Keratinocyte (primary cell): ENCODE data around the gene SIGLEC11. TPM values are rescaled to one million over a fixed set of nuclear protein-coding genes. Genes with fewer than 3 reads are reported as not detected.

Experiments used
- DNase-seq: peaks from one replicate; pipeline ENCODE4 v3.0.0-alpha.2; 2011; ENCODE audit warnings: low read depth, missing footprints, low spot score
- FAIRE-seq: peaks from 2 replicates; lab custom pipeline; 2011; peaks lifted over from hg19 to GRCh38; lab: Jason Lieb, UNC
- H2AFZ ChIP-seq: 2 replicates; pipeline ENCODE4 v1.6.0; 2012; ENCODE audit warnings: low read length, control low read depth, inconsistent platforms; ENCODE audit not compliant: control insufficient read depth
- H3K27ac ChIP-seq: 2 replicates; pipeline ENCODE4 v1.5.1; 2011; ENCODE audit warnings: low read length; ENCODE audit not compliant: control insufficient read depth, insufficient read depth
- H3K27me3 ChIP-seq: 3 replicates; pipeline ENCODE4 v1.6.0; 2011; ENCODE audit warnings: low read length; ENCODE audit not compliant: control insufficient read depth, insufficient read depth; ENCODE audit errors: extremely low read depth
- H3K36me3 ChIP-seq, 2 experiments: 2 replicates in 1 of 2; 3 replicates in 1 of 2; pipeline ENCODE4 v1.5.1; 2011; ENCODE audit warnings: low read length in 2 of 2, mild to moderate bottlenecking in 1 of 2; ENCODE audit not compliant: control insufficient read depth in 2 of 2, insufficient read depth in 2 of 2; ENCODE audit errors: extremely low read depth in 1 of 2
- H3K4me1 ChIP-seq: 3 replicates; pipeline ENCODE4 v1.5.1; 2011; ENCODE audit warnings: low read length; ENCODE audit not compliant: control insufficient read depth, insufficient read depth; ENCODE audit errors: extremely low read depth
- H3K4me2 ChIP-seq: 3 replicates; pipeline ENCODE4 v1.6.0; 2011; ENCODE audit warnings: low read depth, low read length; ENCODE audit not compliant: control insufficient read depth, insufficient read depth; ENCODE audit errors: extremely low read depth
- H3K4me3 ChIP-seq, 3 experiments: fragments of 200-600 bp in 1 of 3; sonication (generic) in 1 of 3; 2 replicates in 2 of 3; 3 replicates in 1 of 3; pipeline ENCODE4 v1.5.1; 2011 to 2016; ENCODE audit warnings: low read length in 3 of 3, mild to moderate bottlenecking in 3 of 3, control low read depth in 2 of 3, inconsistent platforms in 1 of 3, low read depth in 1 of 3, mixed read lengths in 1 of 3, mixed run types in 1 of 3, moderate library complexity in 1 of 3; ENCODE audit not compliant: control insufficient read depth in 2 of 3, insufficient read depth in 2 of 3; ENCODE audit errors: extremely low read depth in 1 of 3
- H3K79me2 ChIP-seq: 2 replicates; pipeline ENCODE4 v1.6.0; 2012; ENCODE audit warnings: low read length; ENCODE audit not compliant: control insufficient read depth, insufficient read depth
- H3K9ac ChIP-seq: 3 replicates; pipeline ENCODE4 v1.6.0; 2011; ENCODE audit warnings: low read length; ENCODE audit not compliant: control insufficient read depth, insufficient read depth; ENCODE audit errors: extremely low read depth
- H3K9me1 ChIP-seq: 3 replicates; pipeline ENCODE4 v1.6.0; 2011; ENCODE audit warnings: low read length; ENCODE audit not compliant: control insufficient read depth, insufficient read depth; ENCODE audit errors: extremely low read depth
- H3K9me3 ChIP-seq: 2 replicates; pipeline ENCODE4 v1.5.1; 2012; ENCODE audit warnings: low read depth, low read length; ENCODE audit not compliant: control insufficient read depth
- H4K20me1 ChIP-seq: 3 replicates; pipeline ENCODE4 v1.6.0; 2011; ENCODE audit warnings: low read length; ENCODE audit not compliant: control insufficient read depth, insufficient read depth; ENCODE audit errors: extremely low read depth
- CTCF ChIP-seq, 3 experiments: IDR thresholded peaks in 1 of 3; conservative IDR thresholded peaks in 1 of 3; optimal IDR thresholded peaks in 1 of 3; 2 replicates in 2 of 3; 3 replicates in 1 of 3; pipeline versions ENCODE3 to v1.5.1; 2011; ENCODE audit warnings: low read length in 3 of 3, mild to moderate bottlenecking in 3 of 3, moderate library complexity in 2 of 3, control low read depth in 1 of 3, inconsistent platforms in 1 of 3; ENCODE audit not compliant: insufficient read depth in 2 of 3; ENCODE audit errors: extremely low read depth in 1 of 3
- EZH2 ChIP-seq: IDR thresholded peaks from one replicate; pipeline ENCODE4 v1.6.1; 2012; ENCODE audit warnings: inconsistent platforms, mild to moderate bottlenecking, low read length, moderate library complexity
- dilution Hi-C: fragments of 300-500 bp; cut with MboI; formaldehyde crosslinking; loops from one replicate; pipeline ENCODE4 v1.7.0; 2020; ENCODE audit warnings: low sequenced_read_pairs; ENCODE audit not compliant: extremely low pct_ligation_motif_present
- polyA plus RNA-seq, 5 experiments: library from polyadenylated mRNA; depleted of rRNA in 3 of 5; stranded (reverse) in 3 of 5; stranded (forward) in 1 of 5; unstranded in 1 of 5; fragments of >200 nt; gene quantifications; 1 replicate in 1 of 5; 2 replicates in 3 of 5; 3 replicates in 1 of 5; pipeline versions ENCODE4 v1.2.1 to v1.2.3, GENCODE V29; 2011 to 2012; ENCODE audit warnings: missing spikeins in 2 of 5, low read depth in 1 of 5, low replicate concordance in 1 of 5

Gene SIGLEC11
- polyA plus RNA-seq, 1 donor (not counting 4 experiments of a cell fraction or from before 2014, with no cell fraction given), result not detected

GRCh38 chr19:49986354-49986753 lies 25.4 kb upstream of the SIGLEC11 start:
- dilution Hi-C loops, result no loop called here
- Histone ChIP-seq H3K9me1 (no peaks in the 10 kb centered on the region), H3K9ac (no peak overlapping the region), H3K4me3 (no peak overlapping the region), H3K4me2 (no peak overlapping the region), H3K27me3 (no peaks in the 10 kb centered on the region), H3K4me1 (no peaks in the 10 kb centered on the region), H3K36me3 (peaks cover 8 to 19% of the 10 kb centered on the region in 2 experiments), H3K79me2 (no peaks in the 10 kb centered on the region), H3K9me3 (no peaks in the 10 kb centered on the region), H4K20me1 (peaks cover 14% of the 10 kb centered on the region), H3K27ac (no peak overlapping the region), H2AFZ (no peak overlapping the region)
- TF ChIP-seq CTCF (optimal IDR thresholded peaks at IDR 0.05 in 1 of 3, IDR thresholded peaks at IDR 0.05 in 1 of 3, conservative IDR thresholded peaks at IDR 0.05 in 1 of 3; ENCODE audit: extremely low read depth in 1 of 3, insufficient read depth in 2 of 3, low read length in 3 of 3) (no peak), EZH2 (no peak)
- DNase-seq (no peak), FAIRE-seq (no peak)

GRCh38 chr19:49985871-49986270 lies 24.9 kb upstream of the SIGLEC11 start:
- Histone ChIP-seq H3K36me3 (peaks cover 8 to 17% of the 10 kb centered on the region in 2 experiments), H3K4me1 (no peaks in the 10 kb centered on the region), H3K27me3 (no peaks in the 10 kb centered on the region), H3K79me2 (no peaks in the 10 kb centered on the region), H3K9me3 (no peaks in the 10 kb centered on the region), H3K9me1 (no peaks in the 10 kb centered on the region), H4K20me1 (peaks cover 14% of the 10 kb centered on the region), H2AFZ (no peak overlapping the region), H3K27ac (no peak overlapping the region), H3K4me2 (no peak overlapping the region), H3K4me3 (no peak overlapping the region), H3K9ac (no peak overlapping the region)
- no peak for TF ChIP-seq CTCF (optimal IDR thresholded peaks at IDR 0.05 in 1 of 3, IDR thresholded peaks at IDR 0.05 in 1 of 3, conservative IDR thresholded peaks at IDR 0.05 in 1 of 3; ENCODE audit: extremely low read depth in 1 of 3, insufficient read depth in 2 of 3, low read length in 3 of 3)
- TF ChIP-seq EZH2, result no peak
- dilution Hi-C loops, result no loop called here
- DNase-seq (no peak), FAIRE-seq (no peak)
